IPS-NIHi7 (cell line): ENCODE results near the gene CDH26.

Experiments used
- DNase-seq: peaks from one replicate; pipeline ENCODE4 v3.0.0; 2012; ENCODE audit warnings: mixed read lengths; ENCODE audit errors: extremely low spot score

Gene CDH26

DNA sequence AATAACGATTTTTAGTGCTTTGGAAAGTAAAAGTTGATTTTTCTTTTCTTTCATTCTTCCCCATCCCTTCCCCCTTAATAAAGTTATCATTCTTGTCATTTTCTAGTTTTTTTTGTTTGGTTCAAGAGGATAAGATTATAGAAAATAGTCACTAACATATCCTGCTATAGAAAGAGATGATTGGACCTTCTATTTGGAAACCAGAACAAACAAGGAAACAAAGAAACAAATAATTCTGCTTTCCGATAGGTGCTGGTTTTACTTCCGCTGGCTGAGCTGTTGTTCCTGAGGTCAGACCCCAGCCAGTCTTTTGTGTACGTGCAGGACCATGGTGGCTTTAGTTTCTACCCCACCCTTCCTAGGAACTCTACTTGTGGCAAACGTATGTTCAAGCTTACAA lies at the start of gene CDH26:
CDH26 (plus strand) TSS at position 301 of the 400 bp plus-strand sequence. CDS start 304 bp downstream, outside the sequence.
- DNase-seq: no peak

DNA sequence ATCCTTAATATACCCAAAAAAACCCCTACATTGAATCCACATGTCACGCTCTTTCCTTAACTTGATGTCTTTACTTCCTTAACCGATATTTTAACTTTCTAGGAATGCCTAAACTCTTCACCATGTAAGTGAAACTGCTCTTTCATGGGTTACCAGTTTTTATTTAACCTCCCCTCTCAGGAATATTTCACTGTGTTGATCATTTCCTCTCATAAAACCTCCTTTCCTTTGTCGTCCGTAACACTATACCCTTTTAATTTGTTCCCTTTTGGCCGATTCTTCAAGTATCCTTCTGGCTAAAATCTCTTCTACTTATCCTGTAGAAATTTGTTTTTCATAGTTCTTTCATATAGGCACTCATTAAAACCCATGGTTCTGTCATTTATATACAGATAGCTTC lies 49.4 kb upstream of the CDH26 start:
- no peak for DNase-seq

DNA sequence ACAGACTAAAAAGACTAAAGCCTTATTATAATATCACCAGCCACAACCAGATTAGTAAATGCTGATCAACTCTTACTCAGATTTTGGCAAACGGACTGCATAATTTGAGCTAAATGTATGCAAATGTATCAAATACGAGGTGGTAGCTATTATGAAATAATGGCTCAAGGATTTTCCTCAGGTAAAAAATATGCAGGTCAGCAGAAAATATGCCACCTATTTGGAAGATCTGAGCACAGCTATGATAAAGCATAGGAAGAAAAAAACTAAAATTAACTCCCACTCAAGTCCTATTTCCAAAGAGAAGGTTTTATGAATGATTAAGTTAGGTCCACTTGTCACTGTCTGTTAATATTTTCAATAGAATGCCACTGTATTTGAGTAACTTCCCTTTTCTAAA lies 47.2 kb upstream of the CDH26 start:
- no peak for DNase-seq

DNA sequence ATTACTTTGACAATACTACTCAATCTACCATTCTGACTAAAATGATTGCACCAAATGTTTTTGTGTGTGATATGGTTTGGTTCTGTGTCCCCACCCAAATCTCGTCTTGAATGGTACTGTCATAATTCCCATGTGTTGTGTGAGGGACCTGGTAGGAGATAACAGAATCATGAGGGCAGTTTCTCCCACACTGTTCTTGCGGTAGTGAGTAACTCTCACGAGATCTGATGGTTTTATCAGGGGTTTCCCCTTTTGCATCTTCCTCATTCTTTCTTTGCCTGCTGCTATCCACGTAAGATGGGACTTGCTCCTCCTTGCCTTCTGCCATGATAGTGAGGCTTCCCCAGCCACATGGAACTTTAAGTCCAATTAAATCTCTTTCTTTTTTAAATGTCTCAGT lies 45.6 kb upstream of the CDH26 start:
- DNase-seq: no peak

DNA sequence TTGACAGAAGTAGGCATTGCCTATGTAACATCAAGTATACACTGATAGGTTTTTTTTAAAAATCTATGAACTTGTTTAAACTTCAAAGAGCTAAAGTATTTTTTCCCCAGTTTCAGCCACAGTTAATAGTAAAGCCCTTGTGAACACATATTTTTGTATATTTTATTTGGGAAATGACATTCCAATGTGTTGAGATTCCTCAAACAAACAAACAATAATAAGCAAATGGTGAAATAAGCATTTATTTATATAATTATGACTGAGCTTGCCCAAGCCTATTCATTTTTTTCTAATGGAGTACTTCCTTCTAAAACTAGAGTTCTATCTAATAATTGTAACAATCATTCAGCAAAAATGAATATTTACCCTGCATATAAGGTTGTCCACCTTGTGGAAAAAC lies 37.3 kb upstream of the CDH26 start:
- DNase-seq: no peak

DNA sequence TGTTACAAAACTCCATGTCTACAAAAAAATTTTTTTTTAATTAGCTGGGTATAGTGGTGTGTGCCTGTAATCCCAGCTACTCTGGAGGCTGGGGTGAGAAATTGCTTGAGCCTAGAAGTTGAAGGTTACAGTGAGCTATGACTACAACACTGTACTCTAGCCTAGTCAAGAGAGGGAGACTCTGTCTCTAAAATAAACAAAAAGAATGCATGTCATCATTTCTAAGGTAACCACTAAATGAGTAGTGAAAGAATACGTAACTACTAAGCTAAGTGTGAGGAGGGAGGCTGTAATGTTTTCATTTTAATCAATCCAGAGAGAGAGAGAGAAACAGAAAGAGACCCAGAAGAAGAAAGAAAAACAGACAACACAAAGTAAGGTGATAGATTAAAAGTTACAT lies 34.7 kb upstream of the CDH26 start:
- no peak for DNase-seq

DNA sequence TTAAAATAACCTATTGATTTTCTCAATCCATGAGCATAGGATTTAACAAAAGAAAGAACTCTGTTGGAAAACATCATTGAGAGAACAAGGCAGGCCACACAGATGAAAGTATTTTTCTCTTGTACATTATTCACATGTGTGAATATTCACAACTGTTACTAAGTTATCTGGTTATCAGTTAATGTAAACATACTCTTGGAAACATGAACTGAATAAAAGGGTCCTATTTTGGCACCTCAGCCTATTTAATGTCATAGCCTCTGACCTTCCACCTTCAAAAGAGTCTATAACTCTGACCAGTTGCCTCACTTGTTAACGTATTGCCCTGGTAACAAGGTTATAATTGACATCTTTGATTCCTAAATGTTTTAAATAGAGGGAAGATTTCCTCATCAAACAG lies 32.9 kb upstream of the CDH26 start:
- no peak for DNase-seq

DNA sequence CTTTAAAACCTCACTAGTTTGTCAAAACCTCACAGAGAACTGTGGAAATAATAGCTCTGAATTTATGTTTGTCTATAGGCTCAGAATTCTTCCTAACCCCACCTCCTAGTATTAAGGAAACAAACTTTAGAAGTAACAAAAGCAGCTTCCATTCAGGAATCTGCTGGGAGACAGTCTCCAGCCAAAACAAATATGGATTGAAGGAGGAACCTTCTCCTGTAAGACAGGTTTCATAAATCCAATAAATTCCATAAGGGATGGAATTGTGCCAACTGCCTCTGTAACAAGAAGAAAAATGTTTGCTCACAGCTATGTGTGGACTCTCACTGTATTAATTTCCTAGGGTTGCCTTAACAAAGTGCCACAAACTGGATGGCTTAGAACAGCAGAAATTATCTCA lies 32.3 kb upstream of the CDH26 start:
- no peak for DNase-seq

DNA sequence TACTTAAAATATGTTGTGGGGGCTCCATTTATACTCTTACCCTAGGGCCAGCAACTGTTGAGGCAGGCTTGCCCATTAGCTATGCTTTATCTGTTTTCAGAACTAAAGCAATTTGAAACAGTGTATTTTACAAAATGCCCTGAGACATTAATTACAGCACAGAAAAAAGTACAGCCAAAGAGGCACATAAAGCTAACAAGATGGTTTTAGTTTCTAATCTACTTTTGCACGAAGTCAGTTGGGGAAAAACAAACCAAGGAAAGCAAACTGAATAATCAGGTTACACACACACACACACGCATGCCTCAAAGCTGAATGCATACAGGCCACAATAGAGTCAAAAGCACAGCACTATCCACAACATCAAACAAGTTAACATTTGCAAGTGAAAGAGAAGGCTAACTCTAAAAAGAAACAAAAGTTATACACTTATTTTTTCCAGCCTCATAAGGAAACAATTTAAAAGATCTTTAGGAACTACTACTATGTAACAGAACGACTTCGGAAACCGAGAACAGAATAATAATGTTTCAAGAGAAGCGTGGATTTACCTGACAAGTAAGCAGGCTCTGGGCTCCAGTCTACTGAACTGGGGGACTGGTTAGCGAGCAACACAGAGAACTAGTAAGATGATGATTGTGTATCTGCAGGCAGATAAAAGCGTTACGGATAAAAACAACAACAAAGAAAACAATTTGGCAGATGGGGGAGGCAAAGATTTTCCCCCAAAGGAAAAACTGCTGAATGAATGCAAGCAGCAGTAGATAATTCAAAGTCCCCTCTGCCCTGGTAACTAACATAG lies 26.5 kb upstream of the CDH26 start:
- DNase-seq: no peak

DNA sequence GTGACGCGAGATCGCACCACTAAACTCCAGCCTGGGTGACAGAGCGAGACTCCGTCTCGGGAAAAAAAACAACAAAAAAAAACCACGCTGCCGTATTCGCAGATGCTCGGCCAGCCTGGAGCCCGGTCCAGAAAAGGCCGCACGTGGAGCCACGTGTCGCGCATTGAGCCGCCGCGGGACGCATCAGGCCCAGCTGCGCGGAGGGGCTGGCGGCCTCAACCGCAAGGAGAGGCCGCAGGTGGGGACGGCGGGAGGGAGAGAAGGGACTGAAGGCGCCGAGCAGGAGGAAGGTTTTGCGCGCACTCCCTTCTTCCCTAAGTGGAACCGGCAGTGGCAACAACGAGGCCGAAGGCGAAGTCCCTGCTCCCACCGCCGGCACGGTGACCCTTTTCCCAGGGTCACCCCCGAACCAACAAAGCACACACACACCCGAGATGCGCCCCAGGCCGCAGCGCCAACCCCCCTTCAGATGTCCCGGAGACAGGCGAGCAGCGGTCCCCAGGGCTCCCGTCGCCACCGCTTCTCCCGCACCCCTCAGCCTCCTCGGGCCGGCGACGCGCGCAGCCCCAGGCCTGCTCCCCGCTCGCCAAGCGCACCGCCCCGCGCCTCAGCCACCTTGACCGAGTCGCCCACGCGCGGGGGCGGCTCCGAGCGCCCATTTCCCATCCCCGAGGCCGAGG lies 25.5 kb upstream of the CDH26 start:
- DNase-seq: no peak

DNA sequence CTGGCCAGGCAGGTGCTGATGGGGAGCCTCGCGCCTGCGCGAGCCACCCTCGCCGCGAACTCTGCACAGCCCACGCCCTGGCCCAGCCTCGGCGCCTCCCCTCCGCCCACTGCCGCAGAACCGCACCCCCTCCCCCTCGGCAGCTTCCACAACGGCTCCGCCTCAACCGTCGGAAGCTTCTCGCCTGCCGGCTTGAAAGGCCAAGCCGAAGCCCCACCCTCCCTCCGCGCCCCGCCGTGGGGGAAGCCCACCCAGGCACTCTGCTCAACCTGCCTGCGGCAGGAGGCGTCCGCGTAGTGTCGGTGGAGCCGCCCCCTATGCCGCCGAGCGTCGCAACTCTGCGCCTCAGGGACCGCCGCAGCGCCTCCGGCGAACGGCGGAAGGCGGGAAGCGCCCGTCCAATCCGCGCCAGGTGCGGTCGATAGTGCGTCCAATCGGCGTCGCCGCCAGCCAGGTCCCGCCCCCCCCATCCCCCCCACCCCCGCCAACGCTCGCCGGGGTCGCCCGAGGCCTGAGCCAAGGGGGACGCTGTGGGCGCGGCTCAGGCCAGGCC lies 24.9 kb upstream of the CDH26 start, which contains the start of gene SYCP2:
SYCP2 (minus strand) TSS at position 342 of the 553 bp plus-strand sequence. CDS start 11,224 bp downstream, outside the sequence.
- DNase-seq: peak; percentile 45

DNA sequence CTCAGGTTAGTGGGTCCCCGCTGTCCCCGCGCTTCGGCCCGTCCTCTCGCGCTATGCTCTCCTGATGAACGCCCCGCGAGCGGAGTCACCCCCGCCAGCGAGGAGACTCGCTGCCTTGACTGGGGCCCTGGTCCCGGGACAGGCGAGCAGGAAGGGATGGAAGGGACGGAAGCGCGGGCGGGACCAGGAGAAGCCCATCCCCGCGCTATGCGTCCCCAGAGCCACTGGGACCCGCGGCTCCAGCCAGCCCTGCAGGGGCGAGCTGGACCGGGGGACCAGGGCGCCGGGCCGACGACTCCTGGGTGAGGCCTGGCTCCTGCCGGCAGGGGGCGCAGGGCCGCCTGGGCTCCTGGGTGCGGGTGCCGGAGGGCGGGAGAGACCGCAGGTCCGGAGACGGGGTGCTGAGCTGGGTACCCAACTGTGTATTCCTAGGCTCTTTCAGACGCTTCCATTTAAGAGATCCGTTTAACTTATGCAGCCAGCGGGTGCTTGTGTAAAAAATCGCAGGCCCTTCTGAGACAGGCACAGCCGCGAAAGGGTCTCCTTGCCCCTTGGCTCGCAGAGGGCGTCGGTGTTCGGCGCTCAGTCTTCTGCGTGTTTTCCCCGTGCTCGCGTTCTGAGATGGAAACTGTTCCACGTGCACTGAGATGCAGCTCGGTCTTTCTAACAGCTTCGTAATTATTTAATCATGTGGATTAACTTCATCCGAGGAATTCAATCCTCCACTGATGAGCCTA lies 24.2 kb upstream of the CDH26 start:
- DNase-seq: peak; percentile 86

DNA sequence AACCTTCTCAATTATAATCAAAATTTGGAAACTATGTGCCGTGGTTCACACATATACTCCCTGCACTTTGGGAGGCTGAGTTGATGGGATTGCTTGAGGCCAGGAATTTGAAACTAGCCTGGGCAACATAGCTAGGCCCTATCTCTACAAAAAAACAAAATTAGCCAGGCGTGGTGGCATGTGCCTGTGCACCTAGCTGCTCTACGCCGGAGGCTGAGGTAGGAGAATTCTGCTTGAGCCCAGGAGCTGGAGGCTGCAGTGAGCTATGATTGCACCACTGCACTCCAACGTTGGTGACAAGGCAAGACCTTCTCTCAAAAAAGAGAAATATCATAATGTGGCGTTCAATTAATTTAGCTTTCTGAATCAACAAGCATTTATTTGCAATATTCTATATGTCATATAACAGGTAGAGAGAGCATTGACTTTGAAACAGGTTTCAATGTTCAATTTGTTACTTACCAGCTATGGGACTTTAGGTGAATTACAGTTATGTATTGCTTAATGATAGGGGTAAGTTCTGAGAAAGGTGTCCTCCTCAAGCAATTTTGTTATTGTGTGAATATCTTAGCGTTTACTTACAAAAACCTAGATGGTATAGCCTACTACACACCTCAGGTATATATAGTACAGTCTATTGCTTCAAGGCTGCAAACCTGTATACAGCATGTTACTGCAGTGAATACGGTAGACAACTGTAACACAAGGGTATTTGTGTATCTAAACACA lies 22.6 kb upstream of the CDH26 start:
- no peak for DNase-seq

DNA sequence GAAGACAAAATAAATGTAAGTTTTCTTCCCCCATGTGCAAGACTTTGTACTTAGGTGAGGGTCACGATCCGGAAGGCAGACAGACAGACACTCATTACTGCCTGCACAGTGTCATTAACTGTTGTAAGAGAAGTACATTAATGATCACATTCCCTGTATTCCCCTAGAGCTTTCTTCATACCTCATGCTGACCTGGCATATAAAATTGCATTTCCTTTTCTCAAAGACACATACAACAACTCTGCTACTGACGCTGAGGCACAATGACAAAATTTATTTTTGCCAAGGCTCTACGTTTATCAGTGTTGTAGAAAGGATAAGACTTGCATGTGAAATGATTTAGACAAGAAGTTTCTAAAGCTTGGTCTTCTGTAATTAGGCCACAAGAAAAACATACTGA lies 21.8 kb upstream of the CDH26 start:
- no peak for DNase-seq

DNA sequence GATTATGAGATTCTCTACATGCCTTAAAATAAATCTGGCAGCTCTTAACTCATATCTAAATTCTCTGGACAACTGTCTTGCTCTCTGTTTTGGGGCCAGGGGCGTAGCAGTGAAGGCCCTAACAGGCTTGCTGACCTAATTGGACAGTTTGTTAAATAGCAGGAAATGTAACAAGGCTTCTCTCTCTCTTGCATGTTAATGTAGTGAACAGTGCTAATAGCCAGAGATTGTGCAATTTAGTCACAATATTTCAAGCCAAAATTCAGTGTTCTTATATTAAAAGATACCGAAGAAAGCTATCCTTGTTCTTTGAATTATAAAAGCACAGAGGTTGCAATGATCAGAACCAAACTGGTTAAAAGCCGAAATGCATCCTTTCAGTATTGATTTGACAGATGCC lies 21.1 kb upstream of the CDH26 start:
- no peak for DNase-seq

DNA sequence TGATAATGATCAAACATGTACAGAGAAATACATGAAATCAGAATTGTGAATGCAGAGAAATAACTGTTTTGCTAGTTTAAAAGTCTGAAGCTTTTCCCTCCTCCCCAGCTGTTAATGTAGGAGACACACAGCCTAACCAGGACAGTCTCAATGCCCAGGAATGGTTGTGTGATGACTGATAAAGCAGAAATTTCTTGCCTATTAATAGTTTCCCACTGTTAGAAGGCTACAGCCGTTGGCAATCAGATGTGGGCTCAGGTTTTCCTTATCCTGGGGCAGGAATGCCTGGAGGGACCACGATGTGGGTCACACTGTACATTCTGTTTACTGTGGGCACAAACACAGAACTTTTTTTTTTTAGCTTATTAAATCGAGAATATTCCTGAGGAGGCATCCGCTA lies 20.0 kb upstream of the CDH26 start:
- no peak for DNase-seq

DNA sequence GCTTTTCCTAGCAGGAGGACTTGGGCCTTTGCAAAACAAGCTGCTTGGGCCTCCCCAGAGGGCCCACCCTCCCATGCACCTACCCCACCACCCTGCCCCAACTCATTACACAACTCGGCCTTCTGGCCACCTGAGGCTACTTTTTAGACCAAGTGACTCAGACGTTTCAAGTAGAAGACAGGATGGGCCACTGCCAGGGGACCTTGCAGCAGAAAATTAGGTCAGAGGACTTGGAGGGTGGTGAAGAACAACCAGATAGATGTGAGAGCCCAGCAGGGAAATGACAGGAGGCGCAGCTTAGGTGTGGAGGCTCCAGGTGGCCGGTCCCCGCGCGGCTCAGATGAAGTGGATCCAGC lies 19.5 kb upstream of the CDH26 start:
- DNase-seq: no peak

DNA sequence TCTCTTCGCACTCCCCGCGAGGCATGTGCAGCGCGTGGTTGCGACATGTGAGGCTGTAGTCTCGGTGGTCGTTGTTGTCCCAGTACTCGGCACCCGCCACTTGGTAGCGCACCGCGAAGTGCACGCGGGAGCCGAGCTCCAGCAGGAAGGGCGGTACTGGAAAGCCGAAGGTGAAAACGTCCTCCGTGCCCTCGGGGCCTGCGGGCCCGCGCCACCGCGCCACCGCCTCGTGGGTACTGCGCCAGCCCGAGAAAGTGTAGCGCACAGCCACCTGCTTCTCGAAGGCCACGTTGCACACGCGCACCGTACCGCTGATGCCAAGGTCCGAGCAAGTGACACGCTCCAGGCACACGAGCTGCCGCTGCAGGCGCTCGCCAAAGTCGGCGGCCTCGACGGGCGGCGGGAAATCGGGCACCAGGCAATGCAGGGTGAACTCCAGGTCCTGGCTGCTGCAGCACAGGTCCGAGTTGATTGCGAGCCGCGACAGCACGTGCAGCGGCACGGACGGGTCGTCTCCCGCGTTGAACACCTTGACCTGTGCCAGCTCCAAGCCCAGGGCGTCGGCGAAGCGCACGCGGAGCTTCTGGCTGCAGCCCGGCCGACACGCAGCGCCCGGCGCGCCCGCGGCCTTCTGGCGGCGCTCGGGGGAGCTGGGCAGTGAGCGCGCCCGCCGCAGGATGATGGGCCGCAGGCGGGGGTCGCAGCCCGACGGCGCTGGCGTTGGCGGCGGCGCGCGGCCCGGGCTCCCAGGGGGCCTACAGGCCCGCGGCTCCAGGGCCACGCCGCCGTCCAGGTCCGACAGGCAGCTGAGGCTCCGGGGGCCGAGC lies 19.0 kb upstream of the CDH26 start:
- DNase-seq: peak; percentile 28

DNA sequence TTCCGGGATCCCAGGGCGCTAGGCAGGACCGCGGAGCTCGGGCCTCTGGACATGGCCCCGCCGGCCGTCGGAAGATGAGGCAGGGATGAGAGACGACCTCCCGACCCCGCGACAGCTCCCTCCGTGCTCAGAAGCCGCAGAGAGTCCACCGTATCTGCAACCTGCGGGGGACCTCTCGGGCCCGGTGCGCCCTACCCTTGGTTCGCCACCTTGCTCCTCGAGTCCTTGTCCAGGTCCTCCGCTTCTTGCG lies 18.4 kb upstream of the CDH26 start:
- no peak for DNase-seq

DNA sequence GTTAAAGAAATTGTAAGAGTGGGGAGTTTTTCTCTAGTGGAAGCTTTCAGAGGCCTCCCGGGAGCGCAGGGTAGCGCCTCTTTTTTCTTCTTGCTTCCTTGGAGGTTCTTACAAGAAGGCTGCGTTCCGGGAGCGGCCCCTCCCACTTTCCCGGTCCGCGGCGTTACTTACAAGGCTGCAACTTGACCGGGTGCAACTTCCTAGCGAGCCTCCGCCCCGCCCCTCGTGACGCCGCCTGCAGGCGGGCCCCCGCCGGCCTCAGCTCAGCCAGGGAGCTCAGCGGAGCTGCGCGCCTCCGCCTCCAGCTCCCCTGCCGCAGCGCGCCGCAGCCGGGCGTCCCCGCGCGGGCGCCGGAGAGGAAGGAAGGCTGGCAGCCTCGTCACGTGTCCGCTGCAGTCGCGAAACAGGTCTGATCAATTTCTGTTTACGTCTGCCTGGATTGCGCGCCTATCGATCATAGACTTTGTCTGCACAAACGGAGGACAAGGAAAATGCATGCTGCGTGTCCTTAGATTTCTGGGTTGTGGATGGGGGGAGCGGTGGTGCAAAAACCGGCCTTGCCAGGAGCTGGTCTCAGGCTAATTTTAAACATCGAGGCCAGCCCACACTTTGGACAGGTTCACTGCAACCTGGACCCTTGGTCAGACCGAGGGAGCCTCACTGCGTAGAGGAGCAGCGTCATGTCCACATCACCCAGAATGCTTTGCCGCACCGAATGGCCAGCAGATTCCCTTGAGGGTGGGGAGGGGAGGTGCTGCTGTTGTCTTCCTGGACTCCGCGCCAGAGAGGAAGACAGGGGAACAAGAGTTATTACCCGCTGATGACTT lies 17.9 kb upstream of the CDH26 start, which contains the start of the genes FAM217B and PPP1R3D:
FAM217B (plus strand) TSS at position 261 of the 827 bp plus-strand sequence. CDS start 3,555 bp downstream, outside the sequence.
PPP1R3D (minus strand) TSS at position 177 of the 827 bp plus-strand sequence. CDS start 374 bp downstream, outside the sequence.
- DNase-seq: peak; percentile 97
